HEK293 (cell line): ENCODE measurements around the gene INO80B.

ENCODE experiments used
- CTCF ChIA-PET: fragments of 350-600 bp; formaldehyde crosslinking; extraction: SDS; loops from one replicate; lab custom pipeline; 2021; ENCODE audit warnings: antibody characterized with exemption; lab: Yijun Ruan, JAX
- POLR2A ChIA-PET: fragments of 300-600 bp; formaldehyde crosslinking; extraction: SDS; loops from one replicate; lab custom pipeline; 2020; ENCODE audit warnings: antibody characterized with exemption, inconsistent platforms; lab: Yijun Ruan, JAX
- H3K27ac ChIP-seq: fragments of 200-500 bp; sonication (Bioruptor generic); 2 replicates; pipeline ENCODE4 v1.5.1; 2014; ENCODE audit warnings: low read depth, low read length, control low read depth, inconsistent platforms; ENCODE audit errors: extremely low read depth
- H3K36me3 ChIP-seq, 2 experiments: fragments of 200-500 bp in 1 of 2; sonication (Bioruptor generic) in 1 of 2; 1 replicate in 1 of 2; 2 replicates in 1 of 2; pipeline ENCODE4 v1.5.1; 2014 to 2017; ENCODE audit warnings: inconsistent platforms in 2 of 2, low read length in 2 of 2; ENCODE audit not compliant: control insufficient read depth in 2 of 2, insufficient read depth in 1 of 2
- H3K4me1 ChIP-seq: fragments of 200-500 bp; sonication (Bioruptor generic); 2 replicates; pipeline ENCODE4 v1.5.1; 2014; ENCODE audit warnings: mild to moderate bottlenecking, low read length, inconsistent platforms; ENCODE audit not compliant: control insufficient read depth, insufficient read depth
- H3K4me3 ChIP-seq: 2 replicates; pipeline ENCODE4 v1.5.1; 2011; ENCODE audit warnings: low read depth, mild to moderate bottlenecking, control low read depth, low read length, moderate library complexity
- H3K9me3 ChIP-seq: fragments of 200-500 bp; sonication (Bioruptor generic); 2 replicates; pipeline ENCODE4 v1.5.1; 2014; ENCODE audit warnings: low read depth, low read length, inconsistent platforms; ENCODE audit not compliant: control insufficient read depth, insufficient read depth
- ATF2 ChIP-seq: fragments of 450-650 bp; formaldehyde crosslinking; IDR thresholded peaks from 2 replicates; pipeline ENCODE4 v1.5.1; 2016; ENCODE audit warnings: missing biosample characterization, missing genetic modification characterization, low read depth
- ELK4 ChIP-seq: IDR thresholded peaks from 2 replicates; pipeline ENCODE4 v1.6.1; 2011; ENCODE audit warnings: mild to moderate bottlenecking, low read depth, low read length, borderline replicate concordance
- PRDM1 ChIP-seq: fragments of 450-650 bp; formaldehyde crosslinking; IDR thresholded peaks from 2 replicates; pipeline ENCODE4; 2016; ENCODE audit warnings: missing biosample characterization, missing genetic modification characterization
- REPIN1 ChIP-seq: fragments of 450-650 bp; formaldehyde crosslinking; IDR thresholded peaks from 2 replicates; pipeline ENCODE4 v1.5.1; 2017; ENCODE audit warnings: missing biosample characterization, missing genetic modification characterization, low read depth
- ZBTB10 ChIP-seq: fragments of 450-650 bp; formaldehyde crosslinking; IDR thresholded peaks from 2 replicates; pipeline ENCODE4 v1.5.1; 2016; ENCODE audit warnings: missing biosample characterization, missing genetic modification characterization
- ZBTB7A ChIP-seq: fragments of 450-650 bp; formaldehyde crosslinking; IDR thresholded peaks from 2 replicates; pipeline ENCODE4 v1.5.1; 2016; ENCODE audit warnings: low read depth, missing biosample characterization, missing genetic modification characterization
- ZNF148 ChIP-seq: fragments of 450-650 bp; formaldehyde crosslinking; IDR thresholded peaks from 2 replicates; pipeline ENCODE4 v1.5.0; 2017; ENCODE audit warnings: missing biosample characterization, missing genetic modification characterization, borderline replicate concordance
- ZNF169 ChIP-seq: fragments of 450-650 bp; formaldehyde crosslinking; IDR thresholded peaks from 2 replicates; pipeline ENCODE4 v1.5.1; 2016; ENCODE audit warnings: missing biosample characterization, missing genetic modification characterization
- ZNF18 ChIP-seq: fragments of 450-650 bp; formaldehyde crosslinking; IDR thresholded peaks from 2 replicates; pipeline ENCODE4 v1.5.1; 2016; ENCODE audit warnings: missing biosample characterization, missing genetic modification characterization
- ZNF184 ChIP-seq: fragments of 450-650 bp; IDR thresholded peaks from 2 replicates; pipeline ENCODE4 v1.5.1; 2018; ENCODE audit warnings: missing biosample characterization, mild to moderate bottlenecking, missing genetic modification characterization
- ZNF354C ChIP-seq: fragments of 450-650 bp; formaldehyde crosslinking; IDR thresholded peaks from 2 replicates; pipeline ENCODE4 v1.5.1; 2016; ENCODE audit warnings: missing biosample characterization, missing genetic modification characterization, low read depth, borderline replicate concordance
- ZNF394 ChIP-seq: fragments of 450-650 bp; formaldehyde crosslinking; IDR thresholded peaks from 2 replicates; pipeline ENCODE4 v1.5.1; 2016; ENCODE audit warnings: missing biosample characterization, missing genetic modification characterization, mild to moderate bottlenecking, moderate library complexity, borderline replicate concordance
- ZNF433 ChIP-seq: fragments of 450-650 bp; formaldehyde crosslinking; IDR thresholded peaks from 2 replicates; pipeline ENCODE4 v1.5.1; 2016; ENCODE audit warnings: missing biosample characterization, missing genetic modification characterization, low read depth
- ZNF629 ChIP-seq: fragments of 450-650 bp; formaldehyde crosslinking; IDR thresholded peaks from 2 replicates; pipeline ENCODE4 v1.5.1; 2017; ENCODE audit warnings: missing biosample characterization, missing genetic modification characterization
- TF ChIP-seq, protein P1 (sequence below): sonication (generic); formaldehyde crosslinking; IDR thresholded peaks from 2 replicates; pipeline ENCODE4 v1.8.1; 2022; ENCODE audit warnings: mild to moderate bottlenecking, moderate library complexity, missing genetic modification reagents
- TF ChIP-seq, protein P2 (sequence below): fragments of 450-650 bp; formaldehyde crosslinking; IDR thresholded peaks from 2 replicates; pipeline ENCODE4 v1.5.1; 2016; ENCODE audit warnings: missing biosample characterization, missing genetic modification characterization

Gene INO80B

GRCh38 chr2:74439803-74440377 lies 15.0 kb upstream of the INO80B start:
- Histone ChIP-seq H3K27ac (peak overlapping the region; percentile 68; the same call in 1 of the 2 replicates), H3K9me3 (no peaks in the 10 kb centered on the region), H3K4me3 (peak overlapping the region; percentile 56), H3K36me3 (peaks cover 0 to 40% of the 10 kb centered on the region in 2 experiments; a peak in 1 of 3 replicates), H3K4me1 (peaks cover 7% of the 10 kb centered on the region)
- no peak for TF ChIP-seq ZNF148 (tag by site-specific recombination)
- 0 out of 2 replicates have a peak, but pooled peaks have one; percentile 7 for TF ChIP-seq PRDM1 (tag by site-specific recombination)
- POLR2A ChIA-PET: interaction anchor here (0.6 to 2.4 kb wide), 21 partner anchors 8 to 433 kb away, joined by 3 to 40 read pairs (median 4); partner anchors contain the start of genes AUP1, C2orf81, CCDC142 and DCTN1
- CTCF ChIA-PET: interaction anchor here (0.6 to 2.5 kb wide), 7 partner anchors 11 to 146 kb away, joined by 3 to 6 read pairs (median 3); no protein-coding TSS in a partner anchor

- peaks cover 0 to 35% of the 10 kb centered on the region in 2 experiments; a peak in 1 of 3 replicates for H3K36me3 ChIP-seq
- H3K4me3 ChIP-seq: peak overlapping the region; percentile 56
- peaks cover 7% of the 10 kb centered on the region for H3K4me1 ChIP-seq
- ChIA-PET CTCF (interaction anchor here (0.6 to 2.5 kb wide), 6 partner anchors 10 to 145 kb away, joined by 3 to 6 read pairs (median 4); no protein-coding TSS in a partner anchor), POLR2A (interaction anchor here (0.6 to 2.4 kb wide), 22 partner anchors 9 to 433 kb away, joined by 3 to 40 read pairs (median 4); partner anchors contain the start of genes AUP1, C2orf81, CCDC142 and DCTN1)
- H3K9me3 ChIP-seq: no peaks in the 10 kb centered on the region
- peak overlapping the region; percentile 68 for H3K27ac ChIP-seq
- no peak for TF ChIP-seq ZNF354C
- TF ChIP-seq, protein P1, sequence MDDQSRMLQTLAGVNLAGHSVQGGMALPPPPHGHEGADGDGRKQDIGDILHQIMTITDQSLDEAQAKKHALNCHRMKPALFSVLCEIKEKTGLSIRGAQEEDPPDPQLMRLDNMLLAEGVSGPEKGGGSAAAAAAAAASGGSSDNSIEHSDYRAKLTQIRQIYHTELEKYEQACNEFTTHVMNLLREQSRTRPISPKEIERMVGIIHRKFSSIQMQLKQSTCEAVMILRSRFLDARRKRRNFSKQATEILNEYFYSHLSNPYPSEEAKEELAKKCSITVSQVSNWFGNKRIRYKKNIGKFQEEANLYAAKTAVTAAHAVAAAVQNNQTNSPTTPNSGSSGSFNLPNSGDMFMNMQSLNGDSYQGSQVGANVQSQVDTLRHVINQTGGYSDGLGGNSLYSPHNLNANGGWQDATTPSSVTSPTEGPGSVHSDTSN (CRISPR knock-in tag): no peak
- TF ChIP-seq ZNF394 (tag by site-specific recombination): peak; percentile 97
- no peak for TF ChIP-seq REPIN1 (tag by site-specific recombination)
- no peak for TF ChIP-seq ZNF184 (tag by site-specific recombination)
- no peak for TF ChIP-seq ATF2
- TF ChIP-seq, protein P2, sequence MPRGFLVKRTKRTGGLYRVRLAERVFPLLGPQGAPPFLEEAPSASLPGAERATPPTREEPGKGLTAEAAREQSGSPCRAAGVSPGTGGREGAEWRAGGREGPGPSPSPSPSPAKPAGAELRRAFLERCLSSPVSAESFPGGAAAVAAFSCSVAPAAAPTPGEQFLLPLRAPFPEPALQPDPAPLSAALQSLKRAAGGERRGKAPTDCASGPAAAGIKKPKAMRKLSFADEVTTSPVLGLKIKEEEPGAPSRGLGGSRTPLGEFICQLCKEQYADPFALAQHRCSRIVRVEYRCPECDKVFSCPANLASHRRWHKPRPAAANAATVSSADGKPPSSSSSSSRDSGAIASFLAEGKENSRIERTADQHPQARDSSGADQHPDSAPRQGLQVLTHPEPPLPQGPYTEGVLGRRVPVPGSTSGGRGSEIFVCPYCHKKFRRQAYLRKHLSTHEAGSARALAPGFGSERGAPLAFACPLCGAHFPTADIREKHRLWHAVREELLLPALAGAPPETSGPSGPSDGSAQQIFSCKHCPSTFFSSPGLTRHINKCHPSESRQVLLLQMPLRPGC: no peak
- TF ChIP-seq ZBTB10 (tag by site-specific recombination): peak; percentile 83
- no peak for TF ChIP-seq ZNF169 (tag by site-specific recombination)
- peak; percentile 38; the same call in 1 of the 2 replicates for TF ChIP-seq ELK4
- TF ChIP-seq ZNF629: peak; percentile 31; the same call in 1 of the 2 replicates
- TF ChIP-seq ZNF433: no peak
- peak; percentile 45 for TF ChIP-seq ZNF18 (tag by site-specific recombination)
- no peak for TF ChIP-seq ZBTB7A (tag by site-specific recombination)
Measured at GRCh38 chr2:74440378-74441169, 14.3 kb upstream of the INO80B start.
